ENCODE data around the gene FCGR2B. TPM values are rescaled to one million over a fixed set of nuclear protein-coding genes. Genes with fewer than 3 reads are reported as not detected.

FCGR2B gene
- total and polyA plus RNA-seq, 2 experiments from 2014 or later = not detected

DNA sequence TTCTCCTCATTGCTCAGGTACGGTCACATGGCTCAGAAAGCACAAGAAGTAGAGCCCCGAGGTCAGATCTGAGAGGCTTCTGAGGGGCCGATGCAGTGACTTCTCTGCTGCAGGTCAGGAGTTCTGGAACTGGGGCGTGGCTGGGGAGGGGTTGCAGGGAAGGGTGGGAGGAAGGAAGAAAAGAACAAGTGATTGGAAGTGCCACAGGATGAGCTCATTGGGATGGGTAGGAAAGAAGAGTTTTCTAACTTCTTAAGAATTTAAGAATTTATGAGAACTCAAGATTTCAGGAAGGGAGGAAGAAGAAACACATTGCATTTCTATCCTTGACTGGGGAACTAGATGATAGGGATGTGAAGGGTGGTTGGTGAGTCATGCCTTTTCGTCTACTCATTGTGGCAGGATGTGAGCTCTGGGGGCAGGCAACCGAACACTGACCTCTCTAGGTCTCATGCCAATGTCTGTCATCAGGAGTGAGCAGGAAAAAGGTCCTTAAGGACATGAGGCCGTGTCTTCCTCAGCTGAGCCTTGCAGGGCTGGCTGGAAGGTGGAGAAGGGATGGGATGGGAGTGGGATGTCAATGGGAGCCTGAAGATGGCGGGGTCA, 58.9 kb downstream of the FCGR2B start (continued):
- TF ChIP-seq ZNF462 (CRISPR knock-in tag; IDR thresholded peaks at IDR 0.05) (no peak), POLR2AphosphoS5 (IDR thresholded peaks at IDR 0.05; ENCODE audit: low read depth) (no peak), EZH2 (IDR thresholded peaks at IDR 0.05; ENCODE audit: low read depth, unreplicated experiment) (no peak)

DNA sequence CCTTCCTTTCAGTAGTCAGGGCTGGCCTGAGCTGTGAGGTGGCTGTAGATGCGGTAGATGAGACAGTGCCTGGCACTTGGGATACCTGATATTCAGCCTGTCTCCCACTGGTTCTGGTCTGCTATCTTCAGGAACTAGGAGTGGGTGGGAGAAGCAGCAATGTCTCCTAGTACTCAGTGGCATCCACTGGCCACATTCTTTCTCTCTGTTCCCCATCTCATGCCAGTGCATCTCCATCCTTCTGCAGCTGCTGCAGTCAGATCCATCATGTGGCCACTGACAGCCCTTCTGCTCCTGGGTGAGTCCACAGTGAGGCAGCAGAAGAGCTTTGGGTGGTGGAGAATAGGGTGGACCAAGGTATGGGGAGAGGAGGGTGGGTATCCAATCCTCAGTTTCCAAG, 59.5 kb downstream of the FCGR2B start:
- no peaks in the 10 kb centered on the region; the same call in 1 of the 2 replicates for H3K4me1 ChIP-seq (ENCODE audit: insufficient read depth)
- H3K4me2 ChIP-seq = no peak overlapping the region
- H2AFZ ChIP-seq = no peak overlapping the region
- peaks cover 39% of the 10 kb centered on the region for H3K27me3 ChIP-seq (ENCODE audit: insufficient read depth)
- peaks cover 6% of the 10 kb centered on the region; the same call in 2 of the 3 replicates for H3K4me1 Mint-ChIP-seq
- no peak overlapping the region for H3K4me3 Mint-ChIP-seq
- no peaks in the 10 kb centered on the region for H4K20me1 ChIP-seq (replicated peaks; ENCODE audit: insufficient read depth)
- peaks cover 36% of the 10 kb centered on the region for H3K27me3 Mint-ChIP-seq (ENCODE audit: insufficient read depth, low read depth, poor library complexity)
- H3F3A ChIP-seq (replicated peaks; ENCODE audit: low read depth) = no peaks in the 10 kb centered on the region
- H3K36me3 ChIP-seq (ENCODE audit: insufficient read depth) = no peaks in the 10 kb centered on the region
- H3K9me2 ChIP-seq (ENCODE audit: insufficient read depth) = 0 out of 2 replicates have a peak, but pooled peaks cover 2% of the 10 kb centered on the region
- H3K9me3 Mint-ChIP-seq = no peaks in the 10 kb centered on the region; the same call in 2 of the 3 replicates
- no peaks in the 10 kb centered on the region for H3K36me3 Mint-ChIP-seq (ENCODE audit: low read depth)
- ATAC-seq (no peak), DNase-seq (ENCODE audit: low spot score) (no peak)
- H3K79me2 ChIP-seq (replicated peaks; ENCODE audit: insufficient read depth) = no peaks in the 10 kb centered on the region
- no peak overlapping the region for H3K27ac Mint-ChIP-seq
- H3K27ac ChIP-seq (ENCODE audit: low read depth) = no peak overlapping the region
- H3K4me3 ChIP-seq = no peak overlapping the region
- no peak for TF ChIP-seq ETS1 (IDR thresholded peaks at IDR 0.05)
- TF ChIP-seq NANOG (IDR thresholded peaks at IDR 0.05; ENCODE audit: borderline replicate concordance) = no peak
- TF ChIP-seq ZNF331 (CRISPR knock-in tag; IDR thresholded peaks at IDR 0.05; ENCODE audit: low read depth) = no peak
- TF ChIP-seq ZNF462 (CRISPR knock-in tag; IDR thresholded peaks at IDR 0.05) = no peak
- no peak for TF ChIP-seq STAT1 (IDR thresholded peaks at IDR 0.05; ENCODE audit: unreplicated experiment)
- TF ChIP-seq EZH2 (IDR thresholded peaks at IDR 0.05; ENCODE audit: low read depth, unreplicated experiment) = no peak
